Gastrocnemius medialis (tissue), 4 donors: ENCODE data around the gene RNF121.

Experiments used
- CTCF ChIP-seq, 5 experiments: fragments of 450-650 bp in 3 of 5; fragments of 200-600 bp in 2 of 5; sonication (generic) in 2 of 5; IDR thresholded peaks in 4 of 5; conservative IDR thresholded peaks in 1 of 5; 1 replicate in 4 of 5; 2 replicates in 1 of 5; pipeline ENCODE4 v1.5.1; 2016 to 2019; ENCODE audit warnings: antibody characterized with exemption in 5 of 5, mild to moderate bottlenecking in 3 of 5, moderate library complexity in 3 of 5
- POLR2A ChIP-seq, 2 donors: fragments of 450-650 bp; IDR thresholded peaks; one replicate each; pipeline ENCODE4 v1.6.1; 2017; ENCODE audit warnings: antibody characterized with exemption in 2 of 2, mild to moderate bottlenecking in 2 of 2, moderate library complexity in 2 of 2

- TF ChIP-seq POLR2A (IDR thresholded peaks at IDR 0.05): no peak
- no peak for TF ChIP-seq CTCF (IDR thresholded peaks at IDR 0.05 in 4 of 5, conservative IDR thresholded peaks at IDR 0.05 in 1 of 5)
These were observed 117.0 kb downstream of the RNF121 start for GRCh38 chr11:72045849-72046248.
